OCI-LY3 (cell line): Measurements from ENCODE around the gene TCF3.

Source experiments
- H2AFZ ChIP-seq: fragments of 200-600, 300-600 bp; shearing (Covaris generic); 2 replicates; pipeline ENCODE4 v1.6.0; 2014; ENCODE audit warnings: antibody characterized with exemption, low read depth, low read length
- H3K27ac ChIP-seq: fragments of 200-600, 300-600 bp; sonication (generic); 2 replicates; pipeline ENCODE4 v1.5.1; 2014; ENCODE audit warnings: mild to moderate bottlenecking, low read length, moderate library complexity, mixed read lengths
- H3K27me3 ChIP-seq: fragments of 200-600, 300-600 bp; sonication (generic); 2 replicates; pipeline ENCODE4 v1.6.1; 2014; ENCODE audit warnings: low read depth, low read length, mixed read lengths
- H3K36me3 ChIP-seq: fragments of 200-600, 300-600 bp; sonication (generic); replicated peaks from 2 replicates; pipeline ENCODE3; 2014; ENCODE audit warnings: low read depth, low read length, mixed read lengths
- H3K4me1 ChIP-seq: fragments of 300-600, 200-600 bp; sonication (generic); 2 replicates; pipeline ENCODE4 v1.6.1; 2014; ENCODE audit warnings: low read length, mixed read lengths
- H3K4me2 ChIP-seq: fragments of 200-600, 300-600 bp; sonication (generic); 2 replicates; pipeline ENCODE4 v1.6.1; 2014; ENCODE audit warnings: low read length, mixed read lengths
- H3K4me3 ChIP-seq: fragments of 300-600, 200-600 bp; sonication (generic); 2 replicates; pipeline ENCODE4 v1.5.1; 2014; ENCODE audit warnings: antibody characterized with exemption, mild to moderate bottlenecking, low read length, moderate library complexity
- H3K79me2 ChIP-seq: fragments of 300-600, 200-600 bp; shearing (Covaris generic); 2 replicates; pipeline ENCODE4 v1.6.1; 2014; ENCODE audit warnings: mild to moderate bottlenecking, low read length, mixed read lengths
- H3K9ac ChIP-seq: fragments of 300-600, 200-600 bp; shearing (Covaris generic); 2 replicates; pipeline ENCODE4 v1.6.0; 2014; ENCODE audit warnings: mild to moderate bottlenecking, low read length, moderate library complexity
- H3K9me3 ChIP-seq: fragments of 200-600, 300-600 bp; shearing (Covaris generic); 2 replicates; pipeline ENCODE4 v1.6.1; 2014; ENCODE audit warnings: low read length, mixed read lengths; ENCODE audit not compliant: insufficient read depth
- H4K20me1 ChIP-seq: fragments of 200-600, 300-600 bp; sonication (generic); 2 replicates; pipeline ENCODE4 v1.6.1; 2016; ENCODE audit warnings: low read length, mixed read lengths; ENCODE audit not compliant: insufficient read depth
- EZH2phosphoT487 ChIP-seq: fragments of 200-600 bp; shearing (Covaris generic); IDR thresholded peaks from 2 replicates; pipeline ENCODE4 v1.6.1; 2018; ENCODE audit warnings: antibody characterized with exemption, mixed run types, low read depth
- TF ChIP-seq, protein P1 (sequence below): fragments of 200-600, 300-600 bp; sonication (generic); IDR thresholded peaks from 2 replicates; pipeline ENCODE4 v1.5.1; 2014; ENCODE audit warnings: antibody characterized with exemption, low read length, low read depth

The TCF3 gene

DNA sequence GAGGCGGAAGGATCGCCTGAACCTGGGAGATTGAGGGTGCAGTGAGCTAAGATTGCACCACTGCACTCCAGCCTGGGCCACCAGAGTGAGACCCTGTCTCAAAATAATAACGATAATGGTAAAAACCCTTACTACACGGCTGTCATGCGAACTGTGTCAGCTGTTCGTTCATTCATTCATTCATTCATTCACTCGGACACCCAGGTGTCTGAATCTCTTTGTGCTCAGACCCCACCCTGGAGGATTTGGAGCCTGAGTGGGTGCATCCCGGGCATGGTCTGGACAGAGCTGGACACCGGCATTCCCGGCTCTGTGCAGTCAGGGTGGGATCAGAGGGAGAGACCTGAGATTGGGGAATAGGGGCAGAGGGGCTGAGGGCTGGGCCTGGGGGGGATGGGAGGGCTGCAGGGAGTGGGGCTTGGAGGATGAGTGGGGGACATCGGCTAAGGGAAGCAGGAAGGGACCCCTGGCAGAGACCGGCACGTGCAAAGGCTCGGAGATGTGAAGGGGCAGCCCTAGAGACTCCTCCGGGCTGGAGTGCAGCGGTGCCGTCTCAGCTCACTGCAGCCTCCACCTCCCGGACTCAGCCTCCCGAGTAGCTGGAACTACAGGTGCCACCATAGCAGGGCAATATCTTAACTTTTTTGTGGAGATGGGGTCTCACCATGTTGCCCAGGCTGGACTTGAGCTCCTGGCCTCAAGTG is 31.6 kb upstream of the TCF3 start:
- TF ChIP-seq, protein P1, sequence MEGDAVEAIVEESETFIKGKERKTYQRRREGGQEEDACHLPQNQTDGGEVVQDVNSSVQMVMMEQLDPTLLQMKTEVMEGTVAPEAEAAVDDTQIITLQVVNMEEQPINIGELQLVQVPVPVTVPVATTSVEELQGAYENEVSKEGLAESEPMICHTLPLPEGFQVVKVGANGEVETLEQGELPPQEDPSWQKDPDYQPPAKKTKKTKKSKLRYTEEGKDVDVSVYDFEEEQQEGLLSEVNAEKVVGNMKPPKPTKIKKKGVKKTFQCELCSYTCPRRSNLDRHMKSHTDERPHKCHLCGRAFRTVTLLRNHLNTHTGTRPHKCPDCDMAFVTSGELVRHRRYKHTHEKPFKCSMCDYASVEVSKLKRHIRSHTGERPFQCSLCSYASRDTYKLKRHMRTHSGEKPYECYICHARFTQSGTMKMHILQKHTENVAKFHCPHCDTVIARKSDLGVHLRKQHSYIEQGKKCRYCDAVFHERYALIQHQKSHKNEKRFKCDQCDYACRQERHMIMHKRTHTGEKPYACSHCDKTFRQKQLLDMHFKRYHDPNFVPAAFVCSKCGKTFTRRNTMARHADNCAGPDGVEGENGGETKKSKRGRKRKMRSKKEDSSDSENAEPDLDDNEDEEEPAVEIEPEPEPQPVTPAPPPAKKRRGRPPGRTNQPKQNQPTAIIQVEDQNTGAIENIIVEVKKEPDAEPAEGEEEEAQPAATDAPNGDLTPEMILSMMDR: no peak
- TF ChIP-seq EZH2phosphoT487: no peak

DNA sequence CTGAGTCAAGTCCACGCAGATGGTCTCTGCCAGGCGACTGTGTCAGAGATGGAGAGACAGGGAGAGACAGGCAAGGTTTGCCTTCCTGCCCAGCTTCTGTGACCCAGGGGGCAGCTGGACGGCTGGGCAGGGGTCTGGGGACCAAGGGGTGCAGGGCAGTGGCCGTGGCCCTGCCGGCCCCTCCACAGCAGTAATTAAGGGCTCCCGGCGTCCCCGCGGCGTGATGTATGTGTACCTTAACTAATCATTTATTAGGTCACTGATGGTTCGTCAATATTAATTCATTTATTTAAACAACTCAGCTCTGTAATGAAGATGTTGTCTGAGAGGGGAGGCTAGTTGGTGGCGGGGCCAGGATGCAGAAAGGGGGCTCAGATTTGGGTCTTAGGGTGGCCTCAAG is 28.6 kb upstream of the TCF3 start:
- TF ChIP-seq, protein P1: no peak
- no peak for TF ChIP-seq EZH2phosphoT487
- H3K27me3 ChIP-seq: peaks cover 14% of the 10 kb centered on the region
- H3K4me2 ChIP-seq: no peak overlapping the region
- no peaks in the 10 kb centered on the region for H4K20me1 ChIP-seq
- no peaks in the 10 kb centered on the region for H3K9me3 ChIP-seq
- H3K79me2 ChIP-seq: no peaks in the 10 kb centered on the region
- H3K27ac ChIP-seq: no peak overlapping the region
- H2AFZ ChIP-seq: no peak overlapping the region
- no peaks in the 10 kb centered on the region for H3K36me3 ChIP-seq
- H3K9ac ChIP-seq: no peak overlapping the region
- no peaks in the 10 kb centered on the region for H3K4me1 ChIP-seq
- H3K4me3 ChIP-seq: no peak overlapping the region

More for the DNA sequence above, 31.6 kb upstream of the TCF3 start:
- no peaks in the 10 kb centered on the region for H3K4me1 ChIP-seq
- no peak overlapping the region for H3K4me3 ChIP-seq
- no peaks in the 10 kb centered on the region for H3K79me2 ChIP-seq
- H2AFZ ChIP-seq: no peak overlapping the region
- H3K36me3 ChIP-seq: no peaks in the 10 kb centered on the region
- no peak overlapping the region for H3K27ac ChIP-seq
- no peak overlapping the region for H3K4me2 ChIP-seq
- H3K27me3 ChIP-seq: no peaks in the 10 kb centered on the region
- H4K20me1 ChIP-seq: no peaks in the 10 kb centered on the region
- H3K9me3 ChIP-seq: no peaks in the 10 kb centered on the region
- H3K9ac ChIP-seq: no peak overlapping the region

DNA sequence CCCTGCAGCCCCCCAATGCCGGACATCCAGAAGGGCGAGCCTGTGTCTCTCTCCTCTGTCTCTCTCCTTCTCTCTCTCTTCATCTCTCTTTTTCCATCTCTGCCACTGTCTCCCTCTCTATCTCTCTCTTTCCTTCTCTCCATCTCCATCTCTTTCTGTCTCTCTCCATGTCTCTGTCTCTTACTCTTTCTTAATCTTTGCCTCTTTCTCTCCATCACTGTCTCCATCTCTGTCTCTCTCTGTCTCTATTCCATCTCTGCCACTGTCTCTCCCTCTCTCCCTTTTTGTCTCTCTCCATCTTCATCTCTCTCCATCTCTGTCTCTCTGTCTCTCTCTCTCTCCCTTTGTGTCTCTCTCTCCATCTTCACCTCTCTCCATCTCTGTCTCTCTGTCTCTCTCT is 25.7 kb upstream of the TCF3 start:
- no peak overlapping the region for H3K4me3 ChIP-seq
- no peaks in the 10 kb centered on the region for H3K36me3 ChIP-seq
- H4K20me1 ChIP-seq: no peaks in the 10 kb centered on the region
- TF ChIP-seq, protein P1: no peak
- TF ChIP-seq EZH2phosphoT487: no peak
- no peak overlapping the region for H3K9ac ChIP-seq
- no peaks in the 10 kb centered on the region for H3K79me2 ChIP-seq
- no peak overlapping the region for H2AFZ ChIP-seq
- no peaks in the 10 kb centered on the region for H3K4me1 ChIP-seq
- H3K4me2 ChIP-seq: no peak overlapping the region
- H3K27me3 ChIP-seq: peaks cover 14% of the 10 kb centered on the region
- no peak overlapping the region for H3K27ac ChIP-seq
- no peaks in the 10 kb centered on the region for H3K9me3 ChIP-seq

DNA sequence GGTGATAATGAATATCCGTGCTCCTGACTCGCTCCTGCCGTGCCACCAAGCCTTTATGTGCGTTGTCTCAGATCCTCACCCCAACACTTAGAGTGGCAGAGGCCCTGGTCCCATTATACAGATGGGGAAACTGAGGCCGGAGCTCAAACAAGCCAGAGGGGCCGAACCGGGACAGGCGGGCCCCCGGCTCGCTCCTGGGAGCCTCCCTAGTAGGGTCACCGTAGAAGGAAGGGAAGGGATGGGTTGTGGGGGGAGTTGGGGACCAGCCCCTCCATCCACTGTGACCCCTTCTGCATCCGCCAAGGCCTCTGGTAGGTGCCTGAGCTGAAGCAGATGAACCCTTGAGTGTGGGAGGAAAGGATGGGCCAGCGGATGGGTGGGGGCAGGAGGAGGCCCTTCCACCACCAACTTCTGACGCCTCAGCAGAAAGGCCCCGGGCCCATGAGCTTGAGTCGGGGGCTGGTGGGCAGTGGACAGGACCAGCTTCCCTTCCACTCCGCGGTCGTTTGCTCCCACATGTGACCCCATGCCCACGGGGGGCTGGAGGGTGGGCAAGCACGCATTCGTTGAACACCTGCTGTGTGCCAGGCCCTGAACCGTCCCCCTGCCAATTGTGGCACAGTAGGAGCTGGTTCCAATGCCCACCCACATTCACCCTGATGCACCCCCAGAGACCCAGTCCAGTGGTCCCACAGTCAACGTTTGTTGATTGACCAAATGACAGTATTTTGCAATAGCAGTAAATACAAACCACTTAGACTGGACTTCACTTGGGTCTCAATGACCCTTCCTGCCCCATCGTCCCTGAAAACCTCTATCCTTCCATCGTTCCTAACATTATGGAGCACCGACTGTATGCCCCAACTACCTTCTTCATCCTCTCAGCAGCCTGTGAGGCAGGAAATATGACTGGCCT is 24.2 kb upstream of the TCF3 start:
- H3K27me3 ChIP-seq: peaks cover 14% of the 10 kb centered on the region
- no peaks in the 10 kb centered on the region for H3K36me3 ChIP-seq
- no peak overlapping the region for H2AFZ ChIP-seq
- H3K9ac ChIP-seq: no peak overlapping the region
- no peaks in the 10 kb centered on the region for H4K20me1 ChIP-seq
- no peaks in the 10 kb centered on the region for H3K4me1 ChIP-seq
- H3K79me2 ChIP-seq: no peaks in the 10 kb centered on the region
- no peaks in the 10 kb centered on the region for H3K9me3 ChIP-seq
- no peak overlapping the region for H3K27ac ChIP-seq
- H3K4me3 ChIP-seq: no peak overlapping the region
- TF ChIP-seq EZH2phosphoT487: no peak
- TF ChIP-seq, protein P1: no peak
- no peak overlapping the region for H3K4me2 ChIP-seq
